ENCODE results near the gene CPN1. TPM values are rescaled to one million over a fixed set of nuclear protein-coding genes. Genes with fewer than 3 reads are reported as not detected.
A peak's percentile ranks its signal among the peaks of the same experiment; 100 is the strongest.

The CPN1 gene
- total and polyA plus RNA-seq, 12 donors = not detected

GRCh38 chr10:100046021-100046486 is 35.6 kb downstream of the CPN1 start:
- Histone ChIP-seq H3K36me3 (no peaks in the 10 kb centered on the region), H3K27ac (peak overlapping the region in 6 of 10 donors; percentile 2 to 80 (median 30)), H3K4me1 (peaks cover 0 to 36% (median 29%) of the 10 kb centered on the region in 9 donors), H3K4me3 (no peak overlapping the region), H3K9me3 (no peaks in the 10 kb centered on the region), H3K27me3 (no peaks in the 10 kb centered on the region)
- intact Hi-C loops (cut with DNase I) = loop anchor here (1.0 to 10.0 kb wide), 10 partner anchors 34 to 201 kb away; no protein-coding TSS in a partner anchor
- peak; percentile 74 to 90 (median 80) for ATAC-seq
- WGBS, 2 donors = 17% methylated on average over 7 of the region's 7 CpGs
- peak; percentile 90 for DNase-seq
- peak; percentile 90 to 98 (median 96) for TF ChIP-seq CTCF (IDR thresholded peaks at IDR 0.05)

GRCh38 chr10:100045592-100045991 is 36.1 kb downstream of the CPN1 start:
- intact Hi-C loops (cut with DNase I) = loop anchor here in 8 of 10 donors (1.0 to 10.0 kb wide), 7 partner anchors 31 to 198 kb away; no protein-coding TSS in a partner anchor
- H3K36me3 ChIP-seq = no peaks in the 10 kb centered on the region
- no peaks in the 10 kb centered on the region for H3K9me3 ChIP-seq
- no peak overlapping the region for H3K4me3 ChIP-seq
- DNase-seq (no peak), ATAC-seq (no peak)
- WGBS, 2 donors = 61 to 69% methylated on average over 2 of the region's 2 CpGs
- TF ChIP-seq CTCF (IDR thresholded peaks at IDR 0.05) = no peak
- H3K4me1 ChIP-seq = peaks cover 0 to 36% (median 29%) of the 10 kb centered on the region in 9 donors
- no peaks in the 10 kb centered on the region for H3K27me3 ChIP-seq
- peak overlapping the region in 6 of 10 donors; percentile 2 to 80 (median 30) for H3K27ac ChIP-seq

GRCh38 chr10:100043796-100044195 is 37.9 kb downstream of the CPN1 start:
- Histone ChIP-seq H3K4me3 (no peak overlapping the region), H3K4me1 (peaks cover 0 to 41% (median 32%) of the 10 kb centered on the region in 9 donors), H3K27ac (peak overlapping the region; percentile 32 to 81 (median 73)), H3K9me3 (no peaks in the 10 kb centered on the region), H3K27me3 (no peaks in the 10 kb centered on the region), H3K36me3 (no peaks in the 10 kb centered on the region)
- ATAC-seq = peak; percentile 49 to 93 (median 90)
- DNase-seq = peak; percentile 55 to 58
- 37 to 45% methylated on average over 3 of the region's 3 CpGs for WGBS, 2 donors
- no peak for TF ChIP-seq CTCF (IDR thresholded peaks at IDR 0.05)
- intact Hi-C loops (cut with DNase I) = loop anchor here in 3 of 10 donors (2.0 to 10.0 kb wide), 3 partner anchors 29 to 69 kb away; no protein-coding TSS in a partner anchor

GRCh38 chr10:100043344-100043743 is 38.3 kb downstream of the CPN1 start:
- Histone ChIP-seq H3K4me1 (peaks cover 0 to 44% (median 36%) of the 10 kb centered on the region in 9 donors), H3K27ac (peak overlapping the region; percentile 32 to 81 (median 73)), H3K27me3 (no peaks in the 10 kb centered on the region), H3K9me3 (no peaks in the 10 kb centered on the region), H3K4me3 (no peak overlapping the region), H3K36me3 (no peaks in the 10 kb centered on the region)
- WGBS, 2 donors = 80 to 93% methylated on average over 2 of the region's 2 CpGs
- intact Hi-C loops (cut with DNase I) = loop anchor here in 2 of 10 donors (10.0 kb wide), 1 partner anchor 69 kb away; no protein-coding TSS in a partner anchor
- no peak for TF ChIP-seq CTCF (IDR thresholded peaks at IDR 0.05)
- ATAC-seq (no peak), DNase-seq (no peak)
